H9 (cell line): Measurements from ENCODE around the gene SETD3. TPM values are rescaled to one million over a fixed set of nuclear protein-coding genes. Genes with fewer than 3 reads are reported as not detected.

Experiments used
- DNase-seq: peaks from one replicate; pipeline ENCODE4 v3.0.0-alpha.2; 2017
- H2AFZ ChIP-seq: one replicate; pipeline ENCODE4 v1.6.1; 2013; ENCODE audit warnings: mild to moderate bottlenecking, low read length, control low read depth, moderate library complexity
- H2AK5ac ChIP-seq: 2 replicates; pipeline ENCODE4 v1.6.1; 2013; ENCODE audit warnings: low read length, control low read depth, mixed read lengths; ENCODE audit not compliant: insufficient read length
- H2BK120ac ChIP-seq: one replicate; pipeline ENCODE4 v1.6.1; 2013; ENCODE audit warnings: low read depth, mild to moderate bottlenecking, low read length, control low read depth, inconsistent platforms; ENCODE audit not compliant: poor library complexity, severe bottlenecking
- H2BK12ac ChIP-seq: 2 replicates; pipeline ENCODE4 v1.6.1; 2013; ENCODE audit warnings: low read length, control low read depth, mixed read lengths, low read depth; ENCODE audit not compliant: insufficient read length
- H2BK15ac ChIP-seq: 2 replicates; pipeline ENCODE4 v1.6.1; 2013; ENCODE audit warnings: low read depth, low read length, control low read depth
- H2BK20ac ChIP-seq: one replicate; pipeline ENCODE4 v1.6.1; 2013; ENCODE audit warnings: low read depth, mild to moderate bottlenecking, low read length, control low read depth, inconsistent platforms; ENCODE audit not compliant: poor library complexity, severe bottlenecking
- H2BK5ac ChIP-seq: 2 replicates; pipeline ENCODE4 v1.6.1; 2013; ENCODE audit warnings: low read length, control low read depth, mixed read lengths; ENCODE audit not compliant: insufficient read length
- H3K14ac ChIP-seq: 2 replicates; pipeline ENCODE4 v1.6.1; 2013; ENCODE audit warnings: low read length, control low read depth; ENCODE audit not compliant: insufficient read depth
- H3K18ac ChIP-seq: 2 replicates; pipeline ENCODE4 v1.6.1; 2013; ENCODE audit warnings: low read depth, mild to moderate bottlenecking, mixed read lengths, low read length, control low read depth; ENCODE audit not compliant: insufficient read length
- H3K23ac ChIP-seq: 2 replicates; pipeline ENCODE4 v1.6.1; 2013; ENCODE audit warnings: low read length, control low read depth, mixed read lengths, low read depth; ENCODE audit not compliant: insufficient read length
- H3K23me2 ChIP-seq: 2 replicates; pipeline ENCODE4 v1.6.1; 2013; ENCODE audit warnings: low read depth, mild to moderate bottlenecking, mixed read lengths, low read length, control low read depth; ENCODE audit not compliant: insufficient read length, poor library complexity, severe bottlenecking
- H3K27ac ChIP-seq: 2 replicates; pipeline ENCODE4 v1.5.1; 2013; ENCODE audit warnings: low read length, control low read depth, mixed read lengths, low read depth; ENCODE audit not compliant: insufficient read length
- H3K27me3 ChIP-seq: 2 replicates; pipeline ENCODE4 v1.6.1; 2013; ENCODE audit warnings: low read length, control low read depth, inconsistent platforms; ENCODE audit not compliant: insufficient read depth
- H3K4ac ChIP-seq: 2 replicates; pipeline ENCODE4 v1.6.1; 2013; ENCODE audit warnings: low read depth, mild to moderate bottlenecking, control low read depth, inconsistent platforms, low read length, moderate library complexity
- H3K4me1 ChIP-seq: 2 replicates; pipeline ENCODE4 v1.6.1; 2013; ENCODE audit warnings: low read length, control low read depth, inconsistent platforms; ENCODE audit not compliant: insufficient read depth
- H3K4me2 ChIP-seq: 2 replicates; pipeline ENCODE4 v1.6.1; 2013; ENCODE audit warnings: low read length, control low read depth, mixed read lengths; ENCODE audit not compliant: insufficient read length, insufficient read depth
- H3K56ac ChIP-seq: 2 replicates; pipeline ENCODE4 v1.6.1; 2013; ENCODE audit warnings: low read depth, mild to moderate bottlenecking, mixed read lengths, low read length, control low read depth; ENCODE audit not compliant: insufficient read length
- H3K79me1 ChIP-seq: 2 replicates; pipeline ENCODE4 v1.6.1; 2013; ENCODE audit warnings: low read depth, mild to moderate bottlenecking, moderate library complexity, low read length, control low read depth, inconsistent platforms; ENCODE audit not compliant: insufficient read depth, poor library complexity, severe bottlenecking
- H3K79me2 ChIP-seq: 2 replicates; pipeline ENCODE4 v1.6.1; 2013; ENCODE audit warnings: low read length, control low read depth, inconsistent platforms; ENCODE audit not compliant: insufficient read depth
- H3K9ac ChIP-seq: 2 replicates; pipeline ENCODE4 v1.6.1; 2013; ENCODE audit warnings: low read length, control low read depth, mixed read lengths; ENCODE audit not compliant: insufficient read length; ENCODE audit errors: extremely low read depth
- H3K9me3 ChIP-seq: one replicate; pipeline ENCODE4 v1.6.1; 2013; ENCODE audit warnings: low read depth, low read length, inconsistent platforms; ENCODE audit not compliant: control insufficient read depth
- H3T11ph ChIP-seq: one replicate; pipeline ENCODE4 v1.6.1; 2013; ENCODE audit warnings: mild to moderate bottlenecking, low read length, control low read depth, inconsistent platforms
- H4K20me1 ChIP-seq: one replicate; pipeline ENCODE4 v1.6.1; 2013; ENCODE audit not compliant: control insufficient read depth, insufficient read length, insufficient read depth
- H4K5ac ChIP-seq: 2 replicates; pipeline ENCODE4 v1.6.1; 2013; ENCODE audit warnings: low read depth, mild to moderate bottlenecking, mixed read lengths, low read length, control low read depth; ENCODE audit not compliant: insufficient read length
- H4K8ac ChIP-seq: replicated peaks from 2 replicates; pipeline ENCODE4 v1.6.1; 2013; ENCODE audit warnings: low read length, control low read depth, mixed read lengths, low read depth; ENCODE audit not compliant: insufficient read length
- H4K91ac ChIP-seq: 2 replicates; pipeline ENCODE4 v1.6.1; 2013; ENCODE audit warnings: low read depth, mild to moderate bottlenecking, moderate library complexity, mixed read lengths, low read length, control low read depth; ENCODE audit not compliant: insufficient read length
- H3K27ac Mint-ChIP-seq, 3 experiments: 2 replicates in 2 of 3; 3 replicates in 1 of 3; pipeline ENCODE4 v1.8.0; 2020 to 2021; ENCODE audit warnings: mixed read lengths in 3 of 3, mild to moderate bottlenecking in 1 of 3, moderate library complexity in 1 of 3
- H3K27me3 Mint-ChIP-seq: 2 replicates; pipeline ENCODE4 v1.8.0; 2021; ENCODE audit warnings: low read depth, mild to moderate bottlenecking, moderate library complexity, mixed read lengths
- H3K36me3 Mint-ChIP-seq, 3 experiments: 2 replicates in 2 of 3; 3 replicates in 1 of 3; pipeline ENCODE4 v1.8.0; 2020 to 2021; ENCODE audit warnings: low read depth in 3 of 3, mixed read lengths in 3 of 3; ENCODE audit not compliant: insufficient read depth in 1 of 3
- H3K4me1 Mint-ChIP-seq, 2 experiments: 2 replicates each; pipeline ENCODE4 v1.8.0; 2020; ENCODE audit warnings: mixed read lengths in 2 of 2
- H3K4me3 Mint-ChIP-seq, 2 experiments: 2 replicates in 1 of 2; 3 replicates in 1 of 2; pipeline ENCODE4 v1.8.0; 2020 to 2021; ENCODE audit warnings: mild to moderate bottlenecking in 2 of 2, mixed read lengths in 2 of 2, moderate library complexity in 1 of 2
- H3K9me3 Mint-ChIP-seq, 2 experiments: 2 replicates in 1 of 2; 3 replicates in 1 of 2; pipeline ENCODE4 v1.8.0; 2020; ENCODE audit warnings: mild to moderate bottlenecking in 2 of 2, mixed read lengths in 2 of 2, moderate library complexity in 1 of 2
- WGBS: extraction: QIAGEN DNeasy Blood & Tissue Kit; methylation state at CpG from one replicate; pipeline ENCODE4 v1.1.7; 2013; ENCODE audit warnings: missing lambda C conversion rate, low lambda C conversion rate, mixed read lengths; ENCODE audit not compliant: insufficient read length; ENCODE audit errors: extremely low coverage; 5-methylcytosine and 5-hydroxymethylcytosine counted together
- total RNA-seq: library from RNA; stranded (reverse); gene quantifications from 2 replicates; pipeline ENCODE4 v1.2.1, GENCODE V29; 2021
- TF ChIP-seq, protein P1 (sequence below): fragments of 200-600 bp; sonication (generic); conservative IDR thresholded peaks from 3 replicates; pipeline ENCODE4 v1.8.0; 2021; ENCODE audit warnings: antibody characterized with exemption, mild to moderate bottlenecking

Gene SETD3
- total RNA-seq, 1 experiment from 2014 or later: 56.7 TPM

DNA sequence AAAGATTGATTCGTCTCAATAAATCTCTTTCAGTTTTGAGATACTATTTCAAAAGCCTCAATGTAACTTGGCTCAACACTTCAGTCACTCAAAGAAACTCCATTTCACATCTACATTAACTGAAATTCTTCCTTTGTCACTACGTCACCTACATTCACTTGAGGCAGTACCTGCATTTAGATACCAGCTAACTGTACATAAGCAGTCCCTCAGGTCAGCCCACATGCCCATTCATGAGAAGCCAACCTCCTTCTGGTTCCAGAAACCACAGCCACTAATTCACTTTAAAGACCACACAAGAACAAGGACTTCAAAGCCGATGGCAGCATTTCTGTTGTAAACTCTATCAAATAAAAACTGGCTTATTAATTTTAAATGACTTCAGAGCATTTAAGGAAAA is 43.0 kb downstream of the SETD3 start:
- Histone ChIP-seq H2BK120ac (no peak overlapping the region), H3K56ac (no peak overlapping the region), H3K23ac (no peak overlapping the region), H4K5ac (no peak overlapping the region), H3K4ac (no peak overlapping the region), H3K4me1 (no peaks in the 10 kb centered on the region), H2BK5ac (no peak overlapping the region), H3K9ac (no peak overlapping the region), H3T11ph (no peak overlapping the region), H3K27me3 (no peaks in the 10 kb centered on the region), H3K79me1 (no peaks in the 10 kb centered on the region), H3K23me2 (no peaks in the 10 kb centered on the region), H3K9me3 (no peaks in the 10 kb centered on the region), H2BK15ac (no peak overlapping the region), H3K79me2 (no peaks in the 10 kb centered on the region), H2BK20ac (no peak overlapping the region), H2AFZ (no peak overlapping the region), H2AK5ac (no peak overlapping the region), H3K18ac (no peak overlapping the region), H4K20me1 (no peaks in the 10 kb centered on the region), H3K14ac (no peak overlapping the region), H4K91ac (no peak overlapping the region), H4K8ac (no peak overlapping the region), H2BK12ac (no peak overlapping the region), H3K4me2 (no peak overlapping the region), H3K27ac (no peak overlapping the region)
- Mint-ChIP-seq H3K4me1 (peaks cover 5 to 9% of the 10 kb centered on the region in 2 experiments), H3K4me3 (no peak overlapping the region), H3K36me3 (peaks cover 11 to 48% (median 29%) of the 10 kb centered on the region in 3 experiments), H3K27me3 (no peaks in the 10 kb centered on the region), H3K9me3 (no peaks in the 10 kb centered on the region), H3K27ac (no peak overlapping the region)
- TF ChIP-seq, protein P1, sequence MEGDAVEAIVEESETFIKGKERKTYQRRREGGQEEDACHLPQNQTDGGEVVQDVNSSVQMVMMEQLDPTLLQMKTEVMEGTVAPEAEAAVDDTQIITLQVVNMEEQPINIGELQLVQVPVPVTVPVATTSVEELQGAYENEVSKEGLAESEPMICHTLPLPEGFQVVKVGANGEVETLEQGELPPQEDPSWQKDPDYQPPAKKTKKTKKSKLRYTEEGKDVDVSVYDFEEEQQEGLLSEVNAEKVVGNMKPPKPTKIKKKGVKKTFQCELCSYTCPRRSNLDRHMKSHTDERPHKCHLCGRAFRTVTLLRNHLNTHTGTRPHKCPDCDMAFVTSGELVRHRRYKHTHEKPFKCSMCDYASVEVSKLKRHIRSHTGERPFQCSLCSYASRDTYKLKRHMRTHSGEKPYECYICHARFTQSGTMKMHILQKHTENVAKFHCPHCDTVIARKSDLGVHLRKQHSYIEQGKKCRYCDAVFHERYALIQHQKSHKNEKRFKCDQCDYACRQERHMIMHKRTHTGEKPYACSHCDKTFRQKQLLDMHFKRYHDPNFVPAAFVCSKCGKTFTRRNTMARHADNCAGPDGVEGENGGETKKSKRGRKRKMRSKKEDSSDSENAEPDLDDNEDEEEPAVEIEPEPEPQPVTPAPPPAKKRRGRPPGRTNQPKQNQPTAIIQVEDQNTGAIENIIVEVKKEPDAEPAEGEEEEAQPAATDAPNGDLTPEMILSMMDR: no peak
- no peak for DNase-seq
- no CpG with 5 or more reads among the region's 3 CpGs for WGBS
